HK-2 (cell line): Measurements from ENCODE around the gene TFE3.
A peak's percentile ranks its signal among the peaks of the same experiment; 100 is the strongest.

Source experiments
- DNase-seq: peaks from one replicate; pipeline ENCODE4 v3.0.0-alpha.2; 2018; ENCODE audit not compliant: unreplicated experiment

Gene TFE3

DNA sequence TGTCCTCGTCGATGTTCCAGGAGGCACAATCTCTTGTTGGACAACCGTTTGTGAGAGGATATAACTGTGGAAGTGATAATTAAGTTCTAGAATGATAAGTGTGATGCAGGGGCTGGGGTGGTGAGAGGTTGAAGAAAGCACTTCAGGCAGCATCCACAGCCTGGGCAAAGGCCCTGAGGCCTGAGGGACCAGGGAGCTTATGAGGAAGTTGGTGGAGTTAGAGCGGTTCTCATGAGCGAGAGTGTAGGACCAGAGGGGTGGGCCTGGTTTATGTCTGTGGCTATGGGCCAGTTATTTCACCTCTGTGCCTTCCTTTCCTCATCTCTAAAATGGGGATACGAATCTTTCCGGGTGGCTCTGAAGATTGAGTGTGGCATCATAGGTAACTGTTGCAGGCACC is 18.3 kb upstream of the TFE3 start:
- DNase-seq: no peak

DNA sequence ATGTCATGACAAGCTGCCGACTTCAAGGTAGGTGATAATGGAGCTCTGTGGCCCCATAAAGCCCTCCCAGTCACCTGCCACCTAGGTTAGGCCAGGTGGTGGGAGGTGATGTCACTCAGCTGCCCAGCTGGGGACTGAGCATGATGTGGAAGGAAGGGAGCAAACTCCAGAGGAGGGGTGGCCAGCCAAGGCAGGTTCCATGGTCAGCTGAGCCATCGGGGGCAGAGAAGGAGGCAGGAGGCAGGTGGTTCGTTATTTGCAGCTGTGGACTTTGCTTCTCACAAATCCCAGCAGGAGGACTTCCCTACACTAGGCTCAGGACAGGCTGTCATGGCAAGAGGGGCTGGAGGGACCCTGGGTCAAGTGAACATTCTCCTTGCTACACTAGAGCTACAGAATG is 17.8 kb upstream of the TFE3 start:
- DNase-seq: no peak

- DNase-seq: no peak
Measured at GRCh38 chrX:49059681-49060085, 16.5 kb upstream of the TFE3 start.

DNA sequence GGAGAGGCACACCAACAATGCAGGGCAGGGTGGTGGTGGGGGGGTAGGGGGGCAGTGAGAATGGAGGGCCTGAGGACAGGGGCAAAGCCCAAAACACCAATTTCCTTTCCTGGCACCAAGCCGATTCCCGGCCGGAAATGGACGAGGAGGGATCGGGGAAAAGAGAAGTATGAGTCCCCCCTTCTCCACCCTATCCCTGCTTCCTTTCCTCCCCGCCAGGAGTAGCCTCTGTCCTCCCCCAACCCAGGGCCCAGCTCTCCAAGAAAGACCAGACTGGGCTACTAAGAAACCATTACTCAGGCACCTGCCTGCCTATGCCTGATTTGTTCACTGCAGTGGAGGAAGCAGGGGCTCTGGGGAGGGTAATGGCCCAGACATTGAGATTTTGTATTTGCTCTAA is 16.0 kb upstream of the TFE3 start:
- DNase-seq: no peak

DNA sequence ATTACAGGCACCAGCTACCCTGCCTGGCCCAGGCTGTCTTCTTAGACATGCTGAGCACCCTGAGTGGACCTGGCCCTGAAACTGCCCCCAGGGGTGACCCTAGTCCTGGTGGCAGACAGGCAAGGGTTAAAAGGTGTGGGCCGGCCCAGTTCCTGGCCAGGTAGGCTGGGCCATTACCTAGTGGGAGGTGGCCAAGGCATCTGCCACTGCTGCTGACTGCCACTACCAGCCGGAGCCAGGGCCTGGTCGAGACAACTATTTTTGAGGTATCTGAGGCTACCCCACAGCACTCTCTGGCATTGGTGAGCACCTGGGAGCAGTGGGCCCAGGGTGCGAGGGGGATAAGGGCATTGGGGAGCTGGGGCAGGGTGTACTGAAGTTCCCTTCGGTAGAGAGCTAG is 15.6 kb upstream of the TFE3 start, which contains the start of gene CCDC120:
CCDC120 (plus strand) TSS at position 206 of the 400 bp plus-strand sequence. CDS start 3,043 bp downstream, outside the sequence.
- DNase-seq: no peak

DNA sequence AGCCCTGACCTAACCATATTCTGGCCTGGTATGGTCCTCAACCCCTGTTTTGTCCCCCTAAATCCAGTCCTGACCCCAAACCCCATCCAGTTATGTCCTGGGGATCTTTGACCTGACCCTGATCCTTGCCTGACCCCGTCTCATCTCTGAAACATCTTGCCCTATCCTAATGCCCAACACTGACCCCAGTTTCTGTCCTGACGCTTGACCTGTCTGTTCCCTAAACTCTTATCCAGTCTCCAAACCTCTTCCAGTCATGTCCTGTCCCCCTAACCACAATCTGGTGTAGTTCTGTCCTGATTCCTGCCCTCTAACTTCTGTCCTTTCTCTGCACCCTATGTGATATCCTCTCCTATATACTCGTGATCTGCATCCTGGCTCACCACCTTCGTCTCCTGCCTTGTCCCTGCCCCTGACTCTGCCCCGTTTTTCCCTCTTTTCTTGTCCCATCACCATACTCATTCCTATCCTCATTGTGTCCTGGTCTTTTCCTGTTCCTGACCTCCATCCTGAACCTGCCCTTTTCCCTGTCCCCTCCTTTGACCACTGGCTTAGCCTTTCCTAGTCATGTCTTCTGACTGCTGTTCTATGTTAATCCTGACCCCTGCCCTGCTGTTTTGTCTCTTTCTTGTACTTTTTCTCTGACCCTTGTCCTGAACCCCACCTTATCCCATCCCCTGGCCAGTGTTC is 11.1 kb upstream of the TFE3 start:
- DNase-seq: no peak

DNA sequence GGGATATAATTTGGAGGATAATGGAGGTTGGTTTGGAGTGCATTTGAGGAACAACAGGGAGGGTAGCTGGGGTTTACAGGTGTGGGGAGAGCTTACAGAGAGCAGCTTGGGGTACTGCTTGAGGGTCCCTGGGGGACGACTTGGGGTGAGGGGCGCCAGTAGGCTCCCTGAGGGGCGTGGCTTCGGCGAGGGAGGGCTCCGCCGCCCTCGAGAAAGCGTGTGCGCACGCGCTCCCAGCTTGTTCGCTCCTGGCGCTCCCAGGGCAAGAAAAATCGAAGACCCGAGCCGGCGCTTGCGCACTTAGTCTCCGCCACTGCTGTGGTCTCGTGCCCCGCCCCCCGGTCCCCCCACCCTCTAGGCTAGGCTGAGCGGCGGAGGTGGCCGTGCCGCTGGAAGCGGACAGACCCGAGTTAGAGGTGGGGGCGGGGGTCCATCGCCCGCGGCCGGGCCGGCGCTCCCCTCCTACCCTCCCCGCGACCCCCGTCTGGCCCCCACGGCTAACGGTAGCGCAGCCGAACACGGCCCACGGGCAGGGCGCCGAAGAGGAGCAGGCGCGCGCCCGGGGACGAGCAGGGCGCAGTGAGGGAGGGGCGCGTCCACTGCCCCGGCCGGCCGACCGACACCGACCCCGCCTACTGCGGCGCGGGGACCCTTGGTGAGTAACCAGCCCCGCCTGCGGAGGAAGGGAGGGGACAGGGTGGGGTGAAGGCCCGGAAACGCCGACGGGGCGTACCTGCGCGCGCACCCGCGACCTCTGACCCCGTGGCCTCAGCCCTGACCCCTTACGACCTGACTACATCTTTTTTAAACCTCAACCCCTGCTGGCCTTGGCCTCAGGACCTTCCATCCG is 10.3 kb upstream of the TFE3 start:
- peak; percentile 60 for DNase-seq

DNA sequence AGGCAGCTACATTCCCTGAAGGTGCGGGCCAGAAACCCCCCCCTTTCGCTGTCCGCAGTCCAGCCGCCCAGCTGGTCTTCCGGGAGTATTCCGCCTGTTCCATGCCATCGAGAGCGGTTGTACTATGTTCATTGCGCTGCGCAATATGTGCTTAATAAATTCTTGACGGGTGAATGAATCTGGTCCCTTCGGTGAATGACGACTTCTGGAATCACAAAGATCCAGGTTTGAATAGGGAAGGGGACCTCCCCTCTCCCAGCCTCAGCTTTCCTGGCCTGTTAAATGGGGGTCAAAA is 777 bp upstream of the TFE3 start:
- no peak for DNase-seq

- DNase-seq: no peak
Measured at GRCh38 chrX:49042581-49043219, 457 bp downstream of the TFE3 start.

DNA sequence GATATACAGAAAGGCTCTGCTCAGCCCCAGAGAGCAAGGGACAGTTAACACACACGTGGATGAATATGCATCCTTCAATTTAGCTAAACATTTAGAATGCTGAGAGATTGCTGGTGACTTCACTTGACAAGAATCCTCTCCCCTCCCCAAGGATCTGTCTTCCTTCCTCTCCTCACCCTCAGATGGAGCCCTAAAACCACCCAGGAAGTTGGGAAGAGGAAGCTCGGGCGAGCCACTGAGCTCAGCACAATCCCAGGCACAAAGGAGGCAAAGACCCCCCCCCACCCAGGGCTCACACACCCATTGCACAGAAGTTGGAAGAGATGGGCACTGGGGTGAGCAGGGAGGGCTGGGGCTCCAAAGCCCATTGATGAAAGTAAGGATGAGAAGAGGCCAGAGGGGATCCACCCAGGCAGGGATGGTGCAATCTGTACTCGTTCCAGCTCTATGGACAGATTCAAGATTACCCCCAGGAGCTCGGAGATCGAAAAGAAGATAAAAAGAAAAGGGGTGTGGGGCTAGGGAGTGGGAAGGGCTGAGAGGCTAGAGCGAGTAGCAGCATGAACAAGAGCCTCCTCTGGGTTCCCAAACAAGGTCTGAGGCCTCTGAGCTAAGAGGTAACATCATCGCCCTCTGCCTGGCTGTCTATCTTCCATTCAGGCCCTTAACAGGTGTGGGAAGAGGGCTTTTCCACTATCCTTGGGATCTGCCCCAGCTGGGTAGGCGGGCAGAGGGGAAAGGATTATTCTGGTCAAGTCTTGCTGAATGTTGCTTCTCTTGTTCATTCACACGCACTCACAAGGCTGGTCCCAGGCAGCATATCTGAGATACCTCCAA is 1.2 kb downstream of the TFE3 start:
- peak; percentile 51 for DNase-seq

GRCh38 chrX:49040376-49040955 is 2.7 kb downstream of the TFE3 start:
- DNase-seq: no peak

GRCh38 chrX:49039598-49040375 is 3.4 kb downstream of the TFE3 start:
- peak; percentile 83 for DNase-seq

- DNase-seq: no peak
Measured at GRCh38 chrX:49037883-49038475, 5.2 kb downstream of the TFE3 start.

GRCh38 chrX:49030283-49030682 is 12.9 kb downstream of the TFE3 start:
- DNase-seq: no peak

DNA sequence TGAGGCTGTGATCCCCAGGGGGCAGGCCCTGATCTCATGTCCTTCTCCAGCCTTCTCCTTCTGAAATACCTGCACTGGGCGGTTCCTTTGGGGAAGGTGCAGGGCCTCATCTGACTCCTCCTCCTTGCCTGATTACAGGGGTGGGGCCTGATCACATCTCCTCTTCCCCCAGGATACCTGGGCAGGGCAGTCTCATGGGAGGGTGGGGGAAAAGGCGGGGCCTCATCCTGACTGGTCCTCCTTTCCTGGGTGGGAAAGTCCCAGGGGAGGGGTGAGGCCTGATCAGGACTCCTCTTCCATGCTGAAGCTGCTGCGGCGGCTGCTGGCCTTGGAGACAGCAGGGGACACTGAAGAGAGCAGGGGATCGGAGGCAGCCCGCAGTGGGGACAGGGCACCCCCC is 13.3 kb downstream of the TFE3 start:
- peak; percentile 39 for DNase-seq

DNA sequence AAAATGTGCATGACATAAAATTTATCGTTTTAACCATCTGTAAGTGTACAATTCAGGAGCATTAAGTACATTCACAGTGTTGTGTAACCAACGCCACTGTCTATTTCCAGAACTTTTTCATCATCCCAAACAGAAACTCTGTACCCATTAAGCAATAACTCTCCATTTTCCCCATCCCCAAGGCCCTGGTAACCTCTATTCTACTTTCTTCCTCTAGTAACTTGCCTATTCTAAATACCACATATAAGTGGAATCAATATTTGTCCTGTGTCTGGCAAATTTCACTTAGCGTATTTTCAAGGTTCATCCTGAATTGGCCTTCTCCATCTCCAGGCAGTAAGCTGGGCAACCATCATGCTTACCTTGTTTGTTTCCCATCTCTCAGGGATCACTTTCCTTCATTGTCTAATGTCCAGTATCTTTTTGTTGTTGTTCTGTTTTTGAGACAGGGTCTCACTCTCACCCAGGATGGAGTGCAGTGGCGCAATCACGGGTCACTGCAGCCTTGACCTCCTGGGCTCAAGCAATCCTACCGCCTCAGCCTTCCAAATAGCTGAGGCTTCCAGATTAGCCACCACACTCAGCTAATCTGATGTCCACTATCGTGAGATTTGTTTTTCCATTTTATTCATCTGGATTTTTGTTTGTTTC is 23.4 kb downstream of the TFE3 start:
- no peak for DNase-seq

DNA sequence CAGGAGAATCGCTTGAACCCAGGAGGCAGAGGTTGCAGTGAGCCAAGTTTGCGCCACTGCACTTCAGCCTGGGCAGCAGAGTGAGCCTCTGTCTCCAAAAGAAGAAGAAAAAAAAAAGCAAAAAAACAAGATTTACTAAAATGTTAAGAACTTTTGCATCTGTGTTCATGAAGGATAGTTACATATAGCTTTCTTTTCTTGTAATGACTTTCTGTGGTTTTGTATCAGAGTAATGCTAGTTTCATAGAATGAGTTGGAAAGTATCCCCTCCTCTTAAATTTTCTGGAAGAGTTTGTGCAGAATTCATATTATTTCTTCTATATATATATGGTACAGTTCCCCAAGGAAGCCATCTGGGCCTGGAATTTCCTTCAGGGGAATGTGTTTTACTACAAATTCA is 24.1 kb downstream of the TFE3 start:
- DNase-seq: no peak

GRCh38 chrX:49003696-49004095 is 39.5 kb downstream of the TFE3 start:
- DNase-seq: no peak

DNA sequence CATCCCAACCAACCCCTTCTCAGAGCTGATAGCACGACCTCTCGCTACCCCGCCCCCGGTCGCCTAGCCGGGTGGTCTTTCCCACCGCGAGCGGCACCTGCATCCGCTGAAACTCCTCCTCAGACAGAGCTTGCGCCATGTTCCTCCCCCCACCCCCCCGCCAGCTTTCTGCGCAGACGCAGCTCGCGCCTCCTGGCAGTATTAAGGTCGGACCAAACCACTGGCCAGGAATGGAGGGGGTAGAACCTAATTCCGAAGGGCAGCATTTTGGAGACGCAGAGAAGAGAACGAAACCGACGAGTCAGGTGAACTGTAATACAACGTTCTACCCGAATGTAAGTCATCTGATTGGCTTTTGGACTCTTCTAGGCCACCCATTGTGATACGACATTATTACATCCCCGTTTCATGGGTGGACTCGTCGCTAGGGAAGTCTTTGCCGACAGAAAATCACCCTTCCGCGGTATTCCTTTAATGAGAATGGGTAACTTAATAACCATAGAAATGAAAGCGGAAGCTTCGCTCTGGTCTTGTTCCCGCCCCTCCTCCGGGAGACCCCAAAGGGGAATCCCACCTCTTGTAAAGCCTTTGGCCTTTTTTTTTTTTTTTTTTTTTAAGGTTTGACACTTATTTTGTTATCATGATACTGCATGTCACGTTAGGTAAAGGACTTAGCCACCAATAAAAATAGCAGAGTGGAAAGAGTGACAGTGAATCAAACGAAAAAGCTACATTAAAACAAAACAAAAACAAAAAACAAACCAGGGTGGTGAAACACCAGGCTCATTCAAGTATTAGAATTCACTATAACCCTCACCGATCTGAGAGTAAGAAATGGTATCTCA is 40.8 kb downstream of the TFE3 start, which contains the start of gene GRIPAP1:
GRIPAP1 (minus strand) TSS at position 174 of the 845 bp plus-strand sequence; CDS start at position 139, 35 bp downstream.
- DNase-seq: peak; percentile 79
